ENCODE measurements around the gene PUSL1. TPM values are rescaled to one million over a fixed set of nuclear protein-coding genes. Genes with fewer than 3 reads are reported as not detected.

PUSL1 gene, protein sequence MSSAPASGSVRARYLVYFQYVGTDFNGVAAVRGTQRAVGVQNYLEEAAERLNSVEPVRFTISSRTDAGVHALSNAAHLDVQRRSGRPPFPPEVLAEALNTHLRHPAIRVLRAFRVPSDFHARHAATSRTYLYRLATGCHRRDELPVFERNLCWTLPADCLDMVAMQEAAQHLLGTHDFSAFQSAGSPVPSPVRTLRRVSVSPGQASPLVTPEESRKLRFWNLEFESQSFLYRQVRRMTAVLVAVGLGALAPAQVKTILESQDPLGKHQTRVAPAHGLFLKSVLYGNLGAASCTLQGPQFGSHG
- 16.2 to 28.0 TPM (median 24.4 TPM) in 5 replicates for total RNA-seq (2022; extraction: Qiagen RNA extraction; ENCODE audit: low read depth)

DNA sequence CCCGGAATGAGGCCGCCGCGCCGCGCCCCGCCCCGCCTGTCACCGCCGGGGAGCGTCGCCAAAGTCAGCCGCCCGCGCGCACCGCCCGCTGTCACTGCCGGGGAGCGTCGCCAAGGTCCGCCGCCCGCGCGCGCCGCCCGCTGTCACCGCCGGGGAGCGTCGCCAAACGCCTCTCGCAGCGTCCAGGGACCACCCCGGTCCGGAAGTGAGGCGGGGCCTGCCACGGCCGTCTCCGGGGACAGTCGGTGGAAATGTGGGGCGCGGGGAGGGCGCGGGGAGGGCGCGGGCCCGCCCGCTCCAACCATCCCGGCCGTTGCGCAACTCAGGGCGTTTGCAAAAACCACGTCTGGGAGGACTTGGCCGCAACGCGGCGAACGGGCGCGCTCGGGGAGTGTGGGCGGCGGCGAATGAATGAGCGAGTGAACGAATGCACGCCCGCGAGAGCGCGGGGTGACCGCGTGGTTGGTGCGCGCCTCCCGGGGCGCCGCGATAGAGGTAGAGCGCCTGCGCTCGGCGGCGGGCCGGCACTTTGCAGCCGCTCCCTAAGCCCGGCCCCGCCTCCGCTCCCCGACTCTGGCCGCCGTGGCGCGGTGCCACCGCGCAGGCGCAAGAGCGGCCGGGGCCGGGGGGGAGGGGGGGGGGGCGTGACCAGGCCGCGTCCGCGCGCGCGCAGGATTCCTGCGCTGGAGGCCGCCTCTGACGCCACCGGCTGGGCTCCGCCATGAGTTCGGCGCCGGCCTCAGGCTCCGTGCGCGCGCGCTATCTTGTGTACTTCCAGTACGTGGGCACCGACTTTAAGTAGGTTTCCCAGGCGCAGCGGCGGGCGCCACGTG lies at the start of gene PUSL1, which contains the start of gene ACAP3:
Gene PUSL1, plus strand, starts transcription at position 675 of the 833 bp plus-strand sequence. Its CDS starts 47 bp downstream, at position 722.
Gene ACAP3, minus strand, starts transcription at position 8 of the 833 bp plus-strand sequence. CDS start 115 bp downstream, outside the sequence.

DNA sequence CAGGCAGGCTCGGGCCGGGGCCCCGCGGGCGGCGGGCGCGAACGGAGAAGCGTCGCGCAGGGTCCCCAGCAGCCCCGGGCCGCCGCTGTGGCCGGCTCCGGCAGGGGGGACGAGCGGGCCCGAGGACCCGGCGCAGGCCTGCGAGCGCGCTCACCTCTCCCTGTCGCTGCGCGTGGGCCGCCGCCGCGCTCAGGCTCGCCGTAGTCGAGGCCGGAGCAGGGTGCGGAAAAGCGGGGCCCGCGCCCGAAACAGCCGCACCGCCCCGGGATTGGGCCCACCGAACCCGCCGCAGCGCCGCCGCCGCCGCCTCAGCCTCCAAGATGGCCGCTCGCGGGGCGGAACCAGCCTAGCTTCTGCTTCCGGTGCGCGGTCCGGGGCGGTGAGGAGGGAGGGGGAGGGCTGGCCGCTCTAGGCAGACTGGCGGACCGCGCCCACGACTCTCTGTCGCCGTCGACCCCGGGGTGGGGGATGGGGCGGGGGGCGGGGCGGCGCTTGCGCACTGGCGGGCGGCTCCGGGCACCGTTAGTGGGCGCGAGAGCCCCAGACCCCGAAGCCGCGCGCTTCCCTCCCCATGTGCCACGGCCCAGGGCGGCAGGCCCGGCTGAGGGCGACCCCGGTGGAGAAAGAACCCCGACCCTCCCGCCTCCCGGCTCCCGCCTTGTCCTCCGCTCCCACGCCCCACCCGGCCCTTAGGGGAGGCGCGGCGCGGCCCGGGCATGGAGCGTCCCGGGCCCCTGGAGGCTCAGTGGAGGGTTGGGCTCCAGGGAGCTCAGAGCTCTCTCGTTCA lies 34.7 kb upstream of the PUSL1 start, which contains the start of gene UBE2J2:
Gene UBE2J2, minus strand, starts transcription at position 343 of the 787 bp plus-strand sequence. CDS start 5,862 bp downstream, outside the sequence.

DNA sequence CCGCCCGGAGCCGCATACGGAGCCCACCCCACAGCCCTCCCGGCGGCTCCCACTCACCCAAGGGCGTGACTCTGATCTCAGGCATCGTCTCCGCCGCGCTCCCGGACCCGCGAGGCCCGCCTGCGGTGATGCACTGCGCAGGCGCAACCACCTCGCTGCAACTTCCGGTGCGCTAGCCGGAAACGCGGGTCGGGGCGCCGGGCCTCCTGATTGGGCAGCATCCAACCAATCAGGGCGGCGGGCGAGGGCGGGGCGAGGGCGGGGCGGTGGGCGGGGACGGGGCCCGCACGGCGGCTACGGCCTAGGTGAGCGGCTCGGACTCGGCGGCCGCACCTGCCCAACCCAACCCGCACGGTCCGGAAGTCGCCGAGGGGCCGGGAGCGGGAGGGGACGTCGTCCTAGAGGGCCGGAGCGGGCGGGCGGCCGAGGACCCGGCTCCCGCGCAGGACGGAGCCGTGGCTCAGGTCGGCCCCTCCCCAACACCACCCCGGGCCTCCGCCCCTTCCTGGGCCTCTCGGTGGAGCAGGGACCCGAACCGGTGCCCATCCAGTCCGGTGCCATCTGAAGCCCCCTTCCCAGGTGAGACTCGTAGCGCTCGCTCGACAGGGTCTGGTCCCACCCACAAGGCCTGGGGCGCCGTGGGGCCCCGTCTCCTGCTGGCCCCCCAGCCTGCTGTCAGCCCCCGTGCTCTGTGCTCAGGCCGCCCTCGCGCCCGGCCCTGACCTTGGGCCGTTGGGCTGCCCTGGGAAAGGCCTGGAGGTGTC lies 16.3 kb downstream of the PUSL1 start, which contains the start of the genes CPTP and INTS11:
Gene CPTP, plus strand, starts transcription at position 279 of the 764 bp plus-strand sequence. CDS start 2,109 bp downstream, outside the sequence.
Gene INTS11, minus strand, starts transcription at position 137 of the 764 bp plus-strand sequence. Its CDS starts 52 bp downstream, at position 85.

DNA sequence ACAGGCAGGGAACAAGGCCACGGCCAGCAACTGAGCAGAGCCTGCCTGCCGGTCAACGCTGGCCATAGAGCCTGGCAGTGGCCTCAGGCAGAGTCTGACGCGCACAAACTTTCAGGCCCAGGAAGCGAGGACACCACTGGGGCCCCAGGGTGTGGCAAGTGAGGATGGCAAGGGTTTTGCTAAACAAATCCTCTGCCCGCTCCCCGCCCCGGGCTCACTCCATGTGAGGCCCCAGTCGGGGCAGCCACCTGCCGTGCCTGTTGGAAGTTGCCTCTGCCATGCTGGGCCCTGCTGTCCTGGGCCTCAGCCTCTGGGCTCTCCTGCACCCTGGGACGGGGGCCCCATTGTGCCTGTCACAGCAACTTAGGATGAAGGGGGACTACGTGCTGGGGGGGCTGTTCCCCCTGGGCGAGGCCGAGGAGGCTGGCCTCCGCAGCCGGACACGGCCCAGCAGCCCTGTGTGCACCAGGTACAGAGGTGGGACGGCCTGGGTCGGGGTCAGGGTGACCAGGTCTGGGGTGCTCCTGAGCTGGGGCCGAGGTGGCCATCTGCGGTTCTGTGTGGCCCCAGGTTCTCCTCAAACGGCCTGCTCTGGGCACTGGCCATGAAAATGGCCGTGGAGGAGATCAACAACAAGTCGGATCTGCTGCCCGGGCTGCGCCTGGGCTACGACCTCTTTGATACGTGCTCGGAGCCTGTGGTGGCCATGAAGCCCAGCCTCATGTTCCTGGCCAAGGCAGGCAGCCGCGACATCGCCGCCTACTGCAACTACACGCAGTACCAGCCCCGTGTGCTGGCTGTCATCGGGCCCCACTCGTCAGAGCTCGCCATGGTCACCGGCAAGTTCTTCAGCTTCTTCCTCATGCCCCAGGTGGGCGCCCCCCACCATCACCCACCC lies 22.9 kb downstream of the PUSL1 start, which contains the start of gene TAS1R3:
Gene TAS1R3, plus strand, starts transcription at position 213 of the 898 bp plus-strand sequence. Its CDS starts 66 bp downstream, at position 279.

DNA sequence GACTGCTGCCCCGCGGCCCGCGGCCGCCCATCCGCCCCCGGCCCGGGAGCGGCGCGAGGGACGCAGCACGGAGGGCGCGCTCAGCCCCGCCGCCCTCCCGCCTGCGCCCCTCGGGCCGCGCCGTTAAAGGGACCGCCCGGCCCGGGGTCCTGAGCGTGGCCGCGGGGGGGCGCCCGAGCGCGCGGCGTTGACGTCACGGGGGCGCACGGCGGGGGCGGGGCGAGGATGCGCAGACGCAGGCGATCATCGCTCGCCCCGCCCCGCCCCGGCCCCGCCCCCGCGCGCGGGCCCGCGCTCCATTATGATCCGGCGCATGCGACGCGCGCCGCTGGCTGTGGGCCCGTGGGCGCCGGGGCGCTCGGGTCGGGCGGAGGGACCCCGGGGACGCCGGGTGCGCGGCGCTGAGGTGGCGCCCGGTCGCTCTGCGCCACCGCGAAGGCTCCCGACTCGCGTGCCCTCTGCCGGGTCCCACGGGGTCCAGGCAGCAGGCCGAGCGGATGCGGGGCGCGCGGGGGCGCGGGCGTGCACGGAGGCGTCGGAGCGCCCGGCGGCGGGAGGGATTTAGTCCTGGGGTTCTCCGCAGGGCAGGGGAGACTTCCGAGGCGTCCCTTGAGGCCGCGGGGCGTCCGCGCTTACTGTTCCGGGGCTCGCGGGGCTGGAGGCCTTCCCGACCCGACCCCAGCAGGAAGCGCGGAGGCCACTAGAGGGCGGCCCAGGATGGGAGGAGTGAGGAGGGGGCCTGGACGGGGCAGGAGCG lies 41.0 kb downstream of the PUSL1 start, which contains the start of gene DVL1:
Gene DVL1, minus strand, starts transcription at position 163 of the 757 bp plus-strand sequence. CDS start 353 bp downstream, outside the sequence.

DNA sequence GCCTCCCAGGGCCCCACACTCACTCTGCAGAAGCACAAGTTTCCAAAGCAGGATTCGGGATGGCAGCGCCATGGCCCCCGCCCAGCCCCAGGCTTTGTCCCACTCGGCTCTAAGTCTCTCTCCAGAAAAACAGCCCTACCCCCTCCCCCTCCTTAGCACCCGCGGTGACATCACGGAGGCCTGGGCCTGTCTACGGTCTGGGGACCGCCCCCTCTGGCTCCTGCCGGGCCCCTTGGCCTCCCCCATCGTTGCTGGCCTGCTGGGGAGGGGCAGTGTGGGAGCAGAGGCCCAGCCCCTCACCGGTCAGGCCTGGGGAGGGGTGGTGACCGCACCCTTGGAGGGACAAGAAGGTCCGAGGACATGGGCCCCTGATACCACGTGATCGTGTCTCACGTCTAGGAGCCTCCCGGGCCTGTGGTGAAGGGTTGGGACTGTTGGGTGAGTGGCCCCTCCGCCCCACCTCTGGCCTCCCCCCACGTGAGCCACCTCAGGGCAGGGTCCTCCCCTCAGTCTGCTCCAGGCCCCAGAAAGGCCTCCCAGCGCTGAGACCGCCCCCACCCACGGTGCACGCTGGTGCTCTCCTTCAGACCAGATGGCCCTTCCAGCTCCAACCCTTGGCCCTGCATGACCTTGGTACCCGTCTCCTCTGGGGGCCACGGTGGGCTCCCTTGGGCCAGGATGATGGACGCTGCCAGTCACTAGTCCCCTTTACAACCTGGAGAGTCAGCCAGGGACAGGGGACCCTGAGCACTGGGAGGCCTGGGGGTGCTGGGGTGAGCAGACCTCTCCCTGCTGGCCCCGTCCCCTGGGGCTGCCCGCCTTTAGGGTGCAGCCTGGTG lies 50.3 kb downstream of the PUSL1 start, which contains the start of gene MXRA8:
Gene MXRA8, minus strand, starts transcription at position 123 of the 839 bp plus-strand sequence. Its CDS starts 51 bp downstream, at position 72.

Other genes starting within 250 kb of the PUSL1 start
- gene RNF223, start 234.3 kb upstream of the PUSL1 start, total RNA-seq (2022; extraction: Qiagen RNA extraction; ENCODE audit: low read depth): 0.18 to 0.30 TPM (median 0.30 TPM) in 5 replicates
- gene C1orf159, start 192.5 kb upstream of the PUSL1 start, total RNA-seq (2022; extraction: Qiagen RNA extraction; ENCODE audit: low read depth): 9.8 to 16.1 TPM (median 14.6 TPM) in 5 replicates
- not detected in 5 replicates for gene TTLL10, start 134.7 kb upstream of the PUSL1 start, total RNA-seq (2022; extraction: Qiagen RNA extraction; ENCODE audit: low read depth)
- gene TNFRSF18, start 102.0 kb upstream of the PUSL1 start, total RNA-seq (2022; extraction: Qiagen RNA extraction; ENCODE audit: low read depth): 0.08 TPM in 1 of 5 replicates, not detected in the others
- 0.07 to 0.23 TPM (median 0.13 TPM) in 4 of 5 replicates, not detected in the other for gene TNFRSF4, start 94.4 kb upstream of the PUSL1 start, total RNA-seq (2022; extraction: Qiagen RNA extraction; ENCODE audit: low read depth)
- gene SDF4, start 76.6 kb upstream of the PUSL1 start, total RNA-seq (2022; extraction: Qiagen RNA extraction; ENCODE audit: low read depth): 104 to 136 TPM (median 131 TPM) in 5 replicates
- gene B3GALT6, start 76.4 kb upstream of the PUSL1 start, total RNA-seq (2022; extraction: Qiagen RNA extraction; ENCODE audit: low read depth): 11.3 to 21.5 TPM (median 20.4 TPM) in 5 replicates
- 0.69 to 1.9 TPM (median 1.4 TPM) in 5 replicates for gene C1QTNF12, start 61.9 kb upstream of the PUSL1 start, total RNA-seq (2022; extraction: Qiagen RNA extraction; ENCODE audit: low read depth)
- gene UBE2J2, start 34.7 kb upstream of the PUSL1 start, total RNA-seq (2022; extraction: Qiagen RNA extraction; ENCODE audit: low read depth): 30.6 to 52.7 TPM (median 46.6 TPM) in 5 replicates
- gene SCNN1D, start 28.2 kb upstream of the PUSL1 start, total RNA-seq (2022; extraction: Qiagen RNA extraction; ENCODE audit: low read depth): 0.58 to 1.3 TPM (median 1.2 TPM) in 5 replicates
- gene ACAP3, start 667 bp upstream of the PUSL1 start, total RNA-seq (2022; extraction: Qiagen RNA extraction; ENCODE audit: low read depth): 11.4 to 20.0 TPM (median 18.2 TPM) in 5 replicates
- gene INTS11, start 16.1 kb downstream of the PUSL1 start, total RNA-seq (2022; extraction: Qiagen RNA extraction; ENCODE audit: low read depth): 46.9 to 61.0 TPM (median 57.9 TPM) in 5 replicates
- gene CPTP, start 16.2 kb downstream of the PUSL1 start, total RNA-seq (2022; extraction: Qiagen RNA extraction; ENCODE audit: low read depth): 14.1 to 21.7 TPM (median 20.3 TPM) in 5 replicates
- 0.04 to 0.28 TPM (median 0.10 TPM) in 5 replicates for gene TAS1R3, start 22.7 kb downstream of the PUSL1 start, total RNA-seq (2022; extraction: Qiagen RNA extraction; ENCODE audit: low read depth)
- gene DVL1, start 40.8 kb downstream of the PUSL1 start, total RNA-seq (2022; extraction: Qiagen RNA extraction; ENCODE audit: low read depth): 51.2 to 89.9 TPM (median 81.5 TPM) in 5 replicates
- gene MXRA8, start 50.0 kb downstream of the PUSL1 start, total RNA-seq (2022; extraction: Qiagen RNA extraction; ENCODE audit: low read depth): 0.09 to 0.65 TPM (median 0.29 TPM) in 5 replicates
- gene AURKAIP1, start 66.6 kb downstream of the PUSL1 start, total RNA-seq (2022; extraction: Qiagen RNA extraction; ENCODE audit: low read depth): 107 to 183 TPM (median 168 TPM) in 5 replicates
- gene CCNL2, start 90.7 kb downstream of the PUSL1 start, total RNA-seq (2022; extraction: Qiagen RNA extraction; ENCODE audit: low read depth): 47.3 to 61.0 TPM (median 48.3 TPM) in 5 replicates
- 128 to 152 TPM (median 135 TPM) in 5 replicates for gene MRPL20, start 98.7 kb downstream of the PUSL1 start, total RNA-seq (2022; extraction: Qiagen RNA extraction; ENCODE audit: low read depth)
- gene ANKRD65, start 112.7 kb downstream of the PUSL1 start, total RNA-seq (2022; extraction: Qiagen RNA extraction; ENCODE audit: low read depth): 0.08 to 0.10 TPM (median 0.09 TPM) in 3 of 5 replicates, not detected in the others
- 4.8 to 15.8 TPM (median 14.9 TPM) in 5 replicates for gene VWA1, start 127.1 kb downstream of the PUSL1 start, total RNA-seq (2022; extraction: Qiagen RNA extraction; ENCODE audit: low read depth)
- not detected in 5 replicates for gene ATAD3C, start 141.1 kb downstream of the PUSL1 start, total RNA-seq (2022; extraction: Qiagen RNA extraction; ENCODE audit: low read depth)
- 1.5 to 3.4 TPM (median 3.0 TPM) in 5 replicates for gene ATAD3B, start 163.2 kb downstream of the PUSL1 start, total RNA-seq (2022; extraction: Qiagen RNA extraction; ENCODE audit: low read depth)
- gene ATAD3A, start 203.6 kb downstream of the PUSL1 start, total RNA-seq (2022; extraction: Qiagen RNA extraction; ENCODE audit: low read depth): 32.6 to 40.2 TPM (median 37.8 TPM) in 5 replicates
- gene TMEM240, start 232.0 kb downstream of the PUSL1 start, total RNA-seq (2022; extraction: Qiagen RNA extraction; ENCODE audit: low read depth): 0.18 to 0.92 TPM (median 0.66 TPM) in 5 replicates

Measured in A549 treated with CpdA at 1 μM for 4 hours (cell line).